ENCODE measurements around the gene ATP11A. TPM values are rescaled to one million over a fixed set of nuclear protein-coding genes. Genes with fewer than 3 reads are reported as not detected.
A peak's percentile ranks its signal among the peaks of the same experiment; 100 is the strongest.

Gene ATP11A
- total and polyA plus RNA-seq, 9 donors, result 6.6 to 72.7 (median 34.9) TPM

DNA sequence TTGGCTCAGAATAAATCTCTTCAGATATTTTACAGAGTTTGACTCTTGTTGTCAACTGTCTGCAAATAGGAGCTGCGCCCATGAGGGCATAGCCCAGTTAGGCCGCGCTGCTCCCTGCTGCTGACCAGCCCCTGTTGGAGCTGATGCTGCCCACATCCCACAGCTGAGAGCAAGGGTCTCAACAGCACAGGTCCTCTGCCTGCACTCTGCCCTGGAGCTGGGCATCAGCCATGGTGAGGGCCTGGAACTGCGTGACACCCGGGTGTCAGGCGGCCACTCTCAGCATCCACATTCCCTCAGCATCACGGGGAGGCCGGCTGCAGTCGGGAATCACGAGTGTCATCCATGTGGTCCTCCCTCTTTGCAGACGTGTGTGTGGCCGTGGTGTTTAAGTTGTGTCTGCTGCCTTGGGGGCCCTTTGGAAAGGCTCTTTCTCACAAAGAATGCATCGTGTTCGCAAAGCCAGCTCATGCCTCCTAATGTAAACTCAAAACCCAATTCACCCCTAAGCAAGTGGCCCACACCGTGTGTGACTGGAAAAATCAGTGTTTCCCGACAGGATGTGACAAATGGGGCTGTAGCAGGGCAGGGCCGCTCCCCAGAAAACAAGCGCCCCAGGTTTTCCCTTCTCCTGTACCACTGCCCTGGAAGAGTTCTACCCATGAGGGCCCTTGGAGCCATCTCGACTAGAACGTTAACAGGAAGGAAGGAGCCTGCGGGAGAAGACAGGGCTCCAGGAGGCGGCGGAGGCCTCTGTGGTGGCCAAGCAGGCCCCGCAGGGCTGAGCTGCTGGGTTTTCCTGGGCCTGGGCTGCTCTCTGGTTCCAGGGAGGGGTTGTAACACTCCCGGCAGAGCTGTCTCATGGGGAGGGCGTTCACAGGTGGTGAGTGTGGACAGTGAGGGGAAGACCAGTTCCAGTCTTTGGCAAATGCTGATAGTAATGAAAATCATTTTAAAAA is 20.3 kb downstream of the ATP11A start:
- H3K4me1 ChIP-seq (ENCODE audit: insufficient read depth), result peaks cover 10% of the 10 kb centered on the region
- H3K36me3 ChIP-seq, result no peaks in the 10 kb centered on the region
- intact Hi-C loops (cut with DNase I), result no loop called here
- TF ChIP-seq EP300 (IDR thresholded peaks at IDR 0.05), result no peak
- TF ChIP-seq POLR2A (IDR thresholded peaks at IDR 0.05), result no peak
- no peak for TF ChIP-seq CTCF (IDR thresholded peaks at IDR 0.05)
- no peaks in the 10 kb centered on the region for H3K9me3 ChIP-seq
- no peak overlapping the region for H3K4me3 ChIP-seq
- H3K27ac ChIP-seq, result no peak overlapping the region
- 89 to 94% (median 93%) methylated on average over 26 of the region's 26 CpGs for WGBS, 3 donors
- peak in 3 of 5 donors; percentile 23 to 38 (median 36) for DNase-seq
- no peaks in the 10 kb centered on the region for H3K27me3 ChIP-seq

DNA sequence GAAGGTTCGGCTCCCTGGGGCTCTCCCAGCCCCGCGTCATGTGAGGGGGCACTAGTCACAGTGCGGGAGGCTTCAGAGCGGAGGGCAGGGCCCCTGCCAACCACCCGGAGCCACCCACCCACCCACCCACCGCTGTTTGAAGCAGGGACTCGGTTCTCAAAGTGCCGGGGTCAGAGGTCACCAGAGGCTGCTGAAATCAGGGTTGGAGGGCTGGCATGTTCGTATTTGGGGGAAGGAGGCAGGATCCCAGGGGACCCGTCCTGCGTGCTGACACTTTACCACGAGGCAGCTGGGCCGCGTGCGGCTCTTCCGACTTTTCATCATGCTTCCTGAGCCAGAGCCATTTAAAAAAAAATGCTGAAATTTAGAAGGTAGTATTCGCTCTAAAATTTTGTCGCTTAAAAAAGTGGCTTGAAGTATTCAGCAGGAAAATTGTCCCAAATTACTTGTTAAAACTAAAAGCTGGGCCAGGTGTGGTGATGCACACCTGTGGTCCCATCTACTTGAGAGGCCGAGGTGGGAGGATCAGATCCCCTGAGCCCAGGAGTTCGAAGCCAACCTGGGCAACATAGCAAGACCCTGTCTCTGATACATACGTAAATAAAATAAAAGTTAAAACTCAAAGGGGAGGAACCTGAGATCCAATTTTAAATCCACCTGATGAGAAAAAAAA is 21.2 kb downstream of the ATP11A start:
- H3K4me1 ChIP-seq (ENCODE audit: insufficient read depth), result peaks cover 10% of the 10 kb centered on the region
- no peaks in the 10 kb centered on the region for H3K27me3 ChIP-seq
- TF ChIP-seq EP300 (IDR thresholded peaks at IDR 0.05), result no peak
- no peak for TF ChIP-seq POLR2A (IDR thresholded peaks at IDR 0.05)
- TF ChIP-seq CTCF (IDR thresholded peaks at IDR 0.05), result no peak
- DNase-seq, result peak; percentile 38 to 74 (median 59)
- H3K9me3 ChIP-seq, result no peaks in the 10 kb centered on the region
- peak overlapping the region in 1 of 2 donors; percentile 76 for H3K27ac ChIP-seq
- 59 to 67% (median 61%) methylated on average over 22 of the region's 22 CpGs for WGBS, 3 donors
- no peaks in the 10 kb centered on the region for H3K36me3 ChIP-seq
- intact Hi-C loops (cut with DNase I), result no loop called here
- no peak overlapping the region for H3K4me3 ChIP-seq

GRCh38 chr13:112711528-112712265 is 21.9 kb downstream of the ATP11A start:
- peak; percentile 92 to 96 (median 94) for DNase-seq
- Histone ChIP-seq H3K4me3 (no peak overlapping the region), H3K27ac (peak overlapping the region in 1 of 2 donors; percentile 76), H3K27me3 (no peaks in the 10 kb centered on the region), H3K9me3 (no peaks in the 10 kb centered on the region), H3K36me3 (no peaks in the 10 kb centered on the region), H3K4me1 (ENCODE audit: insufficient read depth) (peaks cover 10% of the 10 kb centered on the region)
- 1 to 3% (median 1%) methylated on average over 22 of the region's 22 CpGs for WGBS, 3 donors
- no peak for TF ChIP-seq POLR2A (IDR thresholded peaks at IDR 0.05)
- TF ChIP-seq EP300 (IDR thresholded peaks at IDR 0.05), result peak; percentile 88
- intact Hi-C loops (cut with DNase I), result no loop called here

- intact Hi-C loops (cut with DNase I), result no loop called here
Measured at GRCh38 chr13:112712451-112713207, 22.8 kb downstream of the ATP11A start.

More at GRCh38 chr13:112712451-112713207, 22.8 kb downstream of the ATP11A start:
- 87 to 94% (median 90%) methylated on average over 20 of the region's 20 CpGs for WGBS, 3 donors
- no peak for TF ChIP-seq CTCF (IDR thresholded peaks at IDR 0.05)
- no peak for TF ChIP-seq EP300 (IDR thresholded peaks at IDR 0.05)
- no peak for TF ChIP-seq POLR2A (IDR thresholded peaks at IDR 0.05)
- no peak overlapping the region for H3K4me3 ChIP-seq
- peak in 4 of 5 donors; percentile 10 to 53 (median 42) for DNase-seq
- no peaks in the 10 kb centered on the region for H3K9me3 ChIP-seq
- H3K4me1 ChIP-seq (ENCODE audit: insufficient read depth), result peaks cover 10% of the 10 kb centered on the region
- H3K27me3 ChIP-seq, result no peaks in the 10 kb centered on the region
- no peaks in the 10 kb centered on the region for H3K36me3 ChIP-seq
- peak overlapping the region in 1 of 2 donors; percentile 76 for H3K27ac ChIP-seq
